ENCODE data around the gene FAM169A. TPM values are rescaled to one million over a fixed set of nuclear protein-coding genes. Genes with fewer than 3 reads are reported as not detected.

The FAM169A gene
- total RNA-seq, 2 donors from 2014 or later: 4.2 to 5.0 TPM

DNA sequence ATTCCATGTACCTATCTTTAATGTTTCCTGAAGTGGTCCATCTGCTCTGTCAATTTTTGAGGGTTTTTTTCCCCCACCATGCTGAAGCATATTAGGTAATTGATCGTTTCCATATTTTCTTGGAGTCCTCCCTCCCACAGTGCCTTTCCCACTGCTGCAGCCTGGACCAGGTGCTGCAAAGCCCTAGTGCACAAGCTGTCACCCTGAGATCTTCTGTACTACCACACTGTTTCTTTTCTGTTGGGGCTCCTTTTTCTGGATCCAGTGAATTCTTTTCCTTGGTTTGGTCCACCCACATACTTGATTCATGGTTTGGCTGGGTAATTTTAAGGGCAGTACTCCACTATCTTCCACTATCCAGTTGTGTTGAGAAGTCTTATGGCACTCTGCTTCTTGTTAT is 30.9 kb upstream of the FAM169A start:
- no peak for TF ChIP-seq CTCF (IDR thresholded peaks at IDR 0.05)
- Histone ChIP-seq H3K9me3 (peaks cover 0 to 4% of the 10 kb centered on the region in 2 donors), H3K36me3 (no peaks in the 10 kb centered on the region), H3K27ac (no peak overlapping the region), H3K4me1 (no peaks in the 10 kb centered on the region), H3K4me3 (no peak overlapping the region), H3K27me3 (no peaks in the 10 kb centered on the region)
- DNase-seq (ENCODE audit: low spot score): no peak

GRCh38 chr5:74895906-74896305 is 29.7 kb upstream of the FAM169A start:
- no peaks in the 10 kb centered on the region for H3K27me3 ChIP-seq
- H3K36me3 ChIP-seq: no peaks in the 10 kb centered on the region
- no peak overlapping the region for H3K4me3 ChIP-seq
- H3K4me1 ChIP-seq: no peaks in the 10 kb centered on the region
- no peak overlapping the region for H3K27ac ChIP-seq
- peaks cover 0 to 4% of the 10 kb centered on the region in 2 donors for H3K9me3 ChIP-seq
- no peak for TF ChIP-seq CTCF (IDR thresholded peaks at IDR 0.05)
- DNase-seq (ENCODE audit: low spot score): peak; percentile 59

- H3K27ac ChIP-seq: no peak overlapping the region
- H3K27me3 ChIP-seq: no peaks in the 10 kb centered on the region
- H3K4me3 ChIP-seq: no peak overlapping the region
- peaks cover 0 to 4% of the 10 kb centered on the region in 2 donors for H3K9me3 ChIP-seq
- no peaks in the 10 kb centered on the region for H3K36me3 ChIP-seq
- H3K4me1 ChIP-seq: no peaks in the 10 kb centered on the region
- DNase-seq (ENCODE audit: low spot score): no peak
- no peak for TF ChIP-seq CTCF (IDR thresholded peaks at IDR 0.05)
These were observed 28.2 kb upstream of the FAM169A start for GRCh38 chr5:74894351-74894750.

GRCh38 chr5:74892921-74893320 is 26.7 kb upstream of the FAM169A start:
- TF ChIP-seq CTCF (IDR thresholded peaks at IDR 0.05): no peak
- H3K27ac ChIP-seq: no peak overlapping the region
- no peaks in the 10 kb centered on the region for H3K4me1 ChIP-seq
- peaks cover 0 to 4% of the 10 kb centered on the region in 2 donors for H3K9me3 ChIP-seq
- H3K27me3 ChIP-seq: no peaks in the 10 kb centered on the region
- no peak for DNase-seq (ENCODE audit: low spot score)
- H3K4me3 ChIP-seq: no peak overlapping the region
- no peaks in the 10 kb centered on the region for H3K36me3 ChIP-seq

DNA sequence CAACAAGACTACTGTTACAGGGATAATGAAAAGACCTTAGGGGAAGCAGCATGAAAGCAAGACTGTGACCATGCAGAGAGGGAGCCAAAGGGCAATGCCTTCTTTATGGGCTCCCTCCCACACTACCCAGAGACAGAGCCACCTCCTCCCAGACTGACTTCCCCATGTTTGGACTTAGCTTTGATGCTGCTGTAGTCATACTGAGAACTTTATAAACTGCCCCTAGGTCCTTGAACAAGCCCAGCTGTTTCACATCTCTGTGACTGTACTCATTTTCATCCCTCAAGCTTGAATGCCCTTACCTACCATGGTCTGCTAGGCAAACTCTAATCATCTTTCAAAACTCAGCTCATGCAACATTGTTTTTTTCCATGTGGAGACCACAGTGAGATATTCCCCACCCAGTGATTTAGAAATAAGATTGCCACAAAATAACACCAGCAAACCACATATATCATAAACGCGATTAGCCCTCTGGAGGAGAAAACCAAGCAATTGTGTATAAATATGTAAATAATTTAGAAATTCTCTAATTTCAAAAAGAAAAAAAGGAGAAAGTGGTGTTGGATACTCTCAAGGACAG is 23.4 kb upstream of the FAM169A start:
- no peaks in the 10 kb centered on the region for H3K4me1 ChIP-seq

More for the DNA sequence above, 23.4 kb upstream of the FAM169A start:
- Histone ChIP-seq H3K36me3 (no peaks in the 10 kb centered on the region), H3K27ac (no peak overlapping the region), H3K27me3 (no peaks in the 10 kb centered on the region), H3K9me3 (peaks cover 0 to 2% of the 10 kb centered on the region in 2 donors), H3K4me3 (no peak overlapping the region)
- no peak for TF ChIP-seq CTCF (IDR thresholded peaks at IDR 0.05)
- no peak for DNase-seq (ENCODE audit: low spot score)

Measured in right atrium auricular region (tissue), 2 donors.